Activated CD4-positive, alpha-beta memory T cell treated with anti-CD3 and anti-CD28 coated beads, Interleukin-2, amount 10 ng/mL, durations not matched to agents 7 days and 5 days (primary cell): ENCODE data around the gene ADAMTS10. TPM values are rescaled to one million over a fixed set of nuclear protein-coding genes. Genes with fewer than 3 reads are reported as not detected.

Experiments used
- CTCF ChIA-PET: fragments of 350-600 bp; sonication (Branson Sonifier 250); formaldehyde crosslinking; loops from one replicate; lab custom pipeline; 2021; ENCODE audit warnings: antibody characterized with exemption, inconsistent platforms; lab: Charles Lee
- POLR2A ChIA-PET: fragments of 350-600 bp; sonication (Branson Sonifier 250); formaldehyde crosslinking; loops from one replicate; lab custom pipeline; 2021; ENCODE audit warnings: antibody characterized with exemption; lab: Charles Lee
- DNase-seq: peaks from one replicate; pipeline ENCODE4 v3.0.0-alpha.2; 2020
- H3K27ac Mint-ChIP-seq: one replicate; pipeline ENCODE4 v1.8.0; 2021; ENCODE audit warnings: mild to moderate bottlenecking, mixed read lengths
- H3K27me3 Mint-ChIP-seq: one replicate; pipeline ENCODE4 v1.8.0; 2021; ENCODE audit warnings: mixed read lengths
- H3K36me3 Mint-ChIP-seq: one replicate; pipeline ENCODE4 v1.8.0; 2021; ENCODE audit warnings: low read depth, mixed read lengths
- H3K4me1 Mint-ChIP-seq: one replicate; pipeline ENCODE4 v1.8.0; 2021; ENCODE audit warnings: mixed read lengths
- H3K4me3 Mint-ChIP-seq: one replicate; pipeline ENCODE4 v1.8.0; 2021; ENCODE audit warnings: mild to moderate bottlenecking, mixed read lengths
- H3K9me3 Mint-ChIP-seq: one replicate; pipeline ENCODE4 v1.8.0; 2021; ENCODE audit warnings: mixed read lengths
- total RNA-seq, 2 experiments: library from RNA; stranded (reverse); gene quantifications; one replicate each; pipeline ENCODE4 v1.2.3, GENCODE V29; 2021

Gene ADAMTS10
- 1 to 10 TPM; 2.6 to 2.8 TPM for total RNA-seq

- H3K4me1 Mint-ChIP-seq: peaks cover 14% of the 10 kb centered on the region
- no peak for DNase-seq
- peaks cover 4% of the 10 kb centered on the region for H3K9me3 Mint-ChIP-seq
- peaks cover 13% of the 10 kb centered on the region for H3K27me3 Mint-ChIP-seq
- no peak within 1 kb of the TSS for H3K27ac Mint-ChIP-seq
- ChIA-PET CTCF (no interaction called here), POLR2A (no interaction called here)
- no peaks in the 10 kb centered on the region for H3K36me3 Mint-ChIP-seq
- peak within 1 kb of the TSS; percentile 66 for H3K4me3 Mint-ChIP-seq
These were observed at the start of gene ADAMTS10 for GRCh38 chr19:8610041-8610935. Gene ADAMTS10, minus strand, starts transcription at chr19:8610715. Its CDS starts 5,005 bp downstream, at chr19:8605710.

GRCh38 chr19:8659905-8660304 is 49.4 kb upstream of the ADAMTS10 start:
- POLR2A ChIA-PET: interaction anchor here (1.0 kb wide), 1 partner anchor 12 kb away, joined by 3 read pairs; no protein-coding TSS in a partner anchor
- H3K27ac Mint-ChIP-seq: no peak overlapping the region
- no peaks in the 10 kb centered on the region for H3K9me3 Mint-ChIP-seq
- peaks cover 6% of the 10 kb centered on the region for H3K27me3 Mint-ChIP-seq
- CTCF ChIA-PET: no interaction called here
- H3K4me3 Mint-ChIP-seq: no peak overlapping the region
- peaks cover 52% of the 10 kb centered on the region for H3K4me1 Mint-ChIP-seq
- no peak for DNase-seq
- no peaks in the 10 kb centered on the region for H3K36me3 Mint-ChIP-seq

GRCh38 chr19:8657869-8658268 is 47.4 kb upstream of the ADAMTS10 start:
- Mint-ChIP-seq H3K27ac (no peak overlapping the region), H3K4me1 (peaks cover 38% of the 10 kb centered on the region), H3K9me3 (no peaks in the 10 kb centered on the region), H3K27me3 (peaks cover 6% of the 10 kb centered on the region), H3K36me3 (no peaks in the 10 kb centered on the region), H3K4me3 (no peak overlapping the region)
- POLR2A ChIA-PET: no interaction called here
- CTCF ChIA-PET: interaction anchor here (1.1 to 1.4 kb wide), 2 partner anchors 12 to 36 kb away, joined by 3 to 4 read pairs; no protein-coding TSS in a partner anchor
- DNase-seq: no peak

- CTCF ChIA-PET: interaction anchor here (0.7 to 3.6 kb wide), 8 partner anchors 9 to 49 kb away, joined by 3 to 77 read pairs (median 8); no protein-coding TSS in a partner anchor
- H3K27me3 Mint-ChIP-seq: peaks cover 6% of the 10 kb centered on the region
- H3K4me3 Mint-ChIP-seq: peak overlapping the region; percentile 1
- H3K9me3 Mint-ChIP-seq: no peaks in the 10 kb centered on the region
- DNase-seq: peak; percentile 42
- no peak overlapping the region for H3K27ac Mint-ChIP-seq
- POLR2A ChIA-PET: interaction anchor here (1.6 to 2.2 kb wide), 3 partner anchors 10 to 39 kb away, joined by 4 to 13 read pairs (median 7); no protein-coding TSS in a partner anchor
- H3K4me1 Mint-ChIP-seq: peaks cover 28% of the 10 kb centered on the region
- H3K36me3 Mint-ChIP-seq: no peaks in the 10 kb centered on the region
These were observed 44.8 kb upstream of the ADAMTS10 start for GRCh38 chr19:8655340-8655709.

GRCh38 chr19:8654591-8655339 is 44.2 kb upstream of the ADAMTS10 start:
- peaks cover 28% of the 10 kb centered on the region for H3K4me1 Mint-ChIP-seq
- no peak overlapping the region for H3K27ac Mint-ChIP-seq
- H3K27me3 Mint-ChIP-seq: peaks cover 5% of the 10 kb centered on the region
- H3K9me3 Mint-ChIP-seq: no peaks in the 10 kb centered on the region
- peak overlapping the region; percentile 38 for H3K4me3 Mint-ChIP-seq
- H3K36me3 Mint-ChIP-seq: no peaks in the 10 kb centered on the region
- ChIA-PET CTCF (interaction anchor here (0.6 to 3.6 kb wide), 17 partner anchors 9 to 1148 kb away, joined by 3 to 77 read pairs (median 4); partner anchors contain the start of gene MARCHF2), POLR2A (interaction anchor here (1.6 to 2.2 kb wide), 3 partner anchors 10 to 39 kb away, joined by 4 to 13 read pairs (median 7); no protein-coding TSS in a partner anchor)
- DNase-seq: peak; percentile 75

- no peak overlapping the region for H3K27ac Mint-ChIP-seq
- DNase-seq: no peak
- ChIA-PET POLR2A (no interaction called here), CTCF (interaction anchor here (0.7 kb wide), 1 partner anchor 24 kb away, joined by 5 read pairs; no protein-coding TSS in a partner anchor)
- H3K9me3 Mint-ChIP-seq: no peaks in the 10 kb centered on the region
- H3K4me3 Mint-ChIP-seq: no peak overlapping the region
- H3K4me1 Mint-ChIP-seq: peaks cover 6% of the 10 kb centered on the region
- no peaks in the 10 kb centered on the region for H3K36me3 Mint-ChIP-seq
- peaks cover 3% of the 10 kb centered on the region for H3K27me3 Mint-ChIP-seq
These were observed 37.7 kb upstream of the ADAMTS10 start for GRCh38 chr19:8648240-8648639.

GRCh38 chr19:8643860-8644653 is 33.5 kb upstream of the ADAMTS10 start:
- POLR2A ChIA-PET: no interaction called here
- no peaks in the 10 kb centered on the region for H3K36me3 Mint-ChIP-seq
- H3K4me1 Mint-ChIP-seq: no peaks in the 10 kb centered on the region
- peaks cover 8% of the 10 kb centered on the region for H3K27me3 Mint-ChIP-seq
- CTCF ChIA-PET: interaction anchor here (2.0 to 2.9 kb wide), 2 partner anchors 10 to 65 kb away, joined by 7 to 16 read pairs; no protein-coding TSS in a partner anchor
- no peak overlapping the region for H3K27ac Mint-ChIP-seq
- H3K4me3 Mint-ChIP-seq: no peak overlapping the region
- H3K9me3 Mint-ChIP-seq: peaks cover 6% of the 10 kb centered on the region
- DNase-seq: no peak

GRCh38 chr19:8642561-8642960 is 32.0 kb upstream of the ADAMTS10 start:
- Mint-ChIP-seq H3K9me3 (peaks cover 6% of the 10 kb centered on the region), H3K4me1 (no peaks in the 10 kb centered on the region), H3K27ac (no peak overlapping the region), H3K27me3 (peaks cover 10% of the 10 kb centered on the region), H3K4me3 (no peak overlapping the region), H3K36me3 (no peaks in the 10 kb centered on the region)
- DNase-seq: no peak
- CTCF ChIA-PET: interaction anchor here (1.0 to 2.9 kb wide), 7 partner anchors 12 to 262 kb away, joined by 3 to 16 read pairs (median 5); partner anchors contain the start of gene MARCHF2
- POLR2A ChIA-PET: interaction anchor here (1.1 kb wide), 1 partner anchor 9 kb away, joined by 3 read pairs; no protein-coding TSS in a partner anchor

- H3K27me3 Mint-ChIP-seq: peaks cover 11% of the 10 kb centered on the region
- H3K4me3 Mint-ChIP-seq: no peak overlapping the region
- H3K36me3 Mint-ChIP-seq: no peaks in the 10 kb centered on the region
- no peaks in the 10 kb centered on the region for H3K4me1 Mint-ChIP-seq
- no peak for DNase-seq
- ChIA-PET CTCF (interaction anchor here (0.8 to 2.9 kb wide), 9 partner anchors 9 to 262 kb away, joined by 3 to 16 read pairs (median 5); partner anchors contain the start of gene MARCHF2), POLR2A (interaction anchor here (1.1 kb wide), 1 partner anchor 9 kb away, joined by 3 read pairs; no protein-coding TSS in a partner anchor)
- peaks cover 6% of the 10 kb centered on the region for H3K9me3 Mint-ChIP-seq
- no peak overlapping the region for H3K27ac Mint-ChIP-seq
These were observed 31.5 kb upstream of the ADAMTS10 start for GRCh38 chr19:8641908-8642547.

- H3K4me1 Mint-ChIP-seq: no peaks in the 10 kb centered on the region
- POLR2A ChIA-PET: interaction anchor here (1.1 kb wide), 1 partner anchor 8 kb away, joined by 3 read pairs; no protein-coding TSS in a partner anchor
These were observed 30.8 kb upstream of the ADAMTS10 start for GRCh38 chr19:8641221-8641907.

More at GRCh38 chr19:8641221-8641907, 30.8 kb upstream of the ADAMTS10 start:
- no peaks in the 10 kb centered on the region for H3K36me3 Mint-ChIP-seq
- no peak for DNase-seq
- CTCF ChIA-PET: interaction anchor here (0.8 to 2.9 kb wide), 9 partner anchors 8 to 261 kb away, joined by 3 to 16 read pairs (median 5); partner anchors contain the start of gene MARCHF2
- peaks cover 14% of the 10 kb centered on the region for H3K27me3 Mint-ChIP-seq
- H3K9me3 Mint-ChIP-seq: peaks cover 6% of the 10 kb centered on the region
- no peak overlapping the region for H3K27ac Mint-ChIP-seq
- H3K4me3 Mint-ChIP-seq: no peak overlapping the region
